Measurements from ENCODE around the gene SLC40A1. TPM values are rescaled to one million over a fixed set of nuclear protein-coding genes. Genes with fewer than 3 reads are reported as not detected.

Gene SLC40A1
- total RNA-seq, 1 donor from 2014 or later = 3.1 TPM

GRCh38 chr2:189552334-189552990, 28.1 kb downstream of the SLC40A1 start:
- no peaks in the 10 kb centered on the region for H4K20me1 ChIP-seq (ENCODE audit: insufficient read depth, low read length)
- no peak overlapping the region for H3K4me3 ChIP-seq (ENCODE audit: insufficient read depth, low read depth, low read length)
- no peak overlapping the region for H3K4me2 ChIP-seq (ENCODE audit: low read length)
- TF ChIP-seq CTCF (IDR thresholded peaks at IDR 0.05; ENCODE audit: insufficient read depth, low read depth, low read length) (no peak), EZH2 (IDR thresholded peaks at IDR 0.05; ENCODE audit: insufficient read depth, low read length) (no peak)
- H3K4me3 Mint-ChIP-seq (ENCODE audit: unreplicated experiment) = no peak overlapping the region
- no peaks in the 10 kb centered on the region for H3K27me3 Mint-ChIP-seq (ENCODE audit: low read depth, unreplicated experiment)
- no peaks in the 10 kb centered on the region for H3K27me3 ChIP-seq (ENCODE audit: insufficient read depth, low read length)
- peaks cover 19% of the 10 kb centered on the region for H3K4me1 Mint-ChIP-seq (ENCODE audit: low read depth, unreplicated experiment)
- H3K79me2 ChIP-seq (ENCODE audit: insufficient read depth, low read length) = no peaks in the 10 kb centered on the region
- DNase-seq (ENCODE audit: low read depth) (peak; percentile 49), FAIRE-seq (no peak)
- no peaks in the 10 kb centered on the region for H3K36me3 Mint-ChIP-seq (ENCODE audit: low read depth, unreplicated experiment)
- H3K9ac ChIP-seq (ENCODE audit: low read length) = no peak overlapping the region
- H3K27ac ChIP-seq (ENCODE audit: low read depth, low read length) = no peak overlapping the region
- no peaks in the 10 kb centered on the region for H3K9me3 ChIP-seq (ENCODE audit: insufficient read depth, low read depth, low read length)
- H3K27ac Mint-ChIP-seq (ENCODE audit: unreplicated experiment) = no peak overlapping the region
- no peaks in the 10 kb centered on the region for H3K36me3 ChIP-seq (ENCODE audit: insufficient read depth, low read length)
- H2AFZ ChIP-seq (ENCODE audit: low read depth, low read length) = no peak overlapping the region
- no peaks in the 10 kb centered on the region for H3K4me1 ChIP-seq (ENCODE audit: insufficient read depth, low read length)
- H3K9me3 Mint-ChIP-seq (ENCODE audit: unreplicated experiment) = no peaks in the 10 kb centered on the region

GRCh38 chr2:189551808-189552207, 28.8 kb downstream of the SLC40A1 start:
- no peaks in the 10 kb centered on the region for H3K79me2 ChIP-seq (ENCODE audit: insufficient read depth, low read length)

More at GRCh38 chr2:189551808-189552207, 28.8 kb downstream of the SLC40A1 start:
- Mint-ChIP-seq H3K27me3 (ENCODE audit: low read depth, unreplicated experiment) (no peaks in the 10 kb centered on the region), H3K4me3 (ENCODE audit: unreplicated experiment) (no peak overlapping the region), H3K27ac (ENCODE audit: unreplicated experiment) (no peak overlapping the region), H3K4me1 (ENCODE audit: low read depth, unreplicated experiment) (peaks cover 16% of the 10 kb centered on the region), H3K9me3 (ENCODE audit: unreplicated experiment) (no peaks in the 10 kb centered on the region), H3K36me3 (ENCODE audit: low read depth, unreplicated experiment) (no peaks in the 10 kb centered on the region)
- no peak for DNase-seq (ENCODE audit: low read depth)
- H2AFZ ChIP-seq (ENCODE audit: low read depth, low read length) = no peak overlapping the region
- no peak overlapping the region for H3K9ac ChIP-seq (ENCODE audit: low read length)
- no peak overlapping the region for H3K4me3 ChIP-seq (ENCODE audit: insufficient read depth, low read depth, low read length)
- no peak overlapping the region for H3K27ac ChIP-seq (ENCODE audit: low read depth, low read length)
- H3K4me1 ChIP-seq (ENCODE audit: insufficient read depth, low read length) = no peaks in the 10 kb centered on the region
- no peak for FAIRE-seq
- no peak overlapping the region for H3K4me2 ChIP-seq (ENCODE audit: low read length)
- H4K20me1 ChIP-seq (ENCODE audit: insufficient read depth, low read length) = no peaks in the 10 kb centered on the region
- no peak for TF ChIP-seq EZH2 (IDR thresholded peaks at IDR 0.05; ENCODE audit: insufficient read depth, low read length)
- no peak for TF ChIP-seq CTCF (IDR thresholded peaks at IDR 0.05; ENCODE audit: insufficient read depth, low read depth, low read length)
- no peaks in the 10 kb centered on the region for H3K36me3 ChIP-seq (ENCODE audit: insufficient read depth, low read length)
- H3K27me3 ChIP-seq (ENCODE audit: insufficient read depth, low read length) = no peaks in the 10 kb centered on the region
- H3K9me3 ChIP-seq (ENCODE audit: insufficient read depth, low read depth, low read length) = no peaks in the 10 kb centered on the region

All from astrocyte (in vitro differentiated cells and primary cell).